Fibroblast of lung (primary cell): ENCODE data around the gene INTS4.

Experiments
- CTCF ChIP-seq, 2 donors: IDR thresholded peaks in 1 of 2; conservative IDR thresholded peaks in 1 of 2; 1 replicate in 1 of 2; 2 replicates in 1 of 2; pipeline ENCODE4 v1.5.1; 2011 to 2012; ENCODE audit warnings: low read length in 2 of 2, control low read depth in 1 of 2, inconsistent platforms in 1 of 2, low read depth in 1 of 2, mild to moderate bottlenecking in 1 of 2
- EZH2 ChIP-seq: IDR thresholded peaks from 2 replicates; pipeline ENCODE4 v1.5.1; 2012; ENCODE audit warnings: low read length, control low read depth, mild to moderate bottlenecking; ENCODE audit errors: missing control alignments

GRCh38 chr11:78037825-78038620, 43.6 kb upstream of the INTS4 start:
- TF ChIP-seq CTCF (conservative IDR thresholded peaks at IDR 0.05 in 1 of 2, IDR thresholded peaks at IDR 0.05 in 1 of 2; ENCODE audit: low read depth in 1 of 2, low read length in 2 of 2) (no peak), EZH2 (no peak)
